Adrenal gland (tissue), 5 donors: ENCODE results near the gene C6orf89.

ENCODE experiments used
- CTCF ChIP-seq, 6 experiments: fragments of 450-650 bp in 4 of 6; fragments of 200-600 bp in 2 of 6; sonication (generic) in 1 of 6; IDR thresholded peaks; 1 replicate in 5 of 6; 2 replicates in 1 of 6; pipeline versions ENCODE4 v1.5.1 to v1.8.0; 2016 to 2021; ENCODE audit warnings: antibody characterized with exemption in 6 of 6, mild to moderate bottlenecking in 2 of 6, moderate library complexity in 1 of 6
- POLR2A ChIP-seq, 2 donors: fragments of 450-650 bp; IDR thresholded peaks; one replicate each; pipeline ENCODE4 v1.6.1; 2017; ENCODE audit warnings: antibody characterized with exemption in 2 of 2, mild to moderate bottlenecking in 2 of 2, moderate library complexity in 1 of 2
- donor health status: DM: no; HTN: no; CAD: no.

- TF ChIP-seq POLR2A (IDR thresholded peaks at IDR 0.05) = no peak
- TF ChIP-seq CTCF (IDR thresholded peaks at IDR 0.05) = no peak
Measured at GRCh38 chr6:36916126-36916525, 30.4 kb downstream of the C6orf89 start.
